ENCODE data around the gene CST9.

DNA sequence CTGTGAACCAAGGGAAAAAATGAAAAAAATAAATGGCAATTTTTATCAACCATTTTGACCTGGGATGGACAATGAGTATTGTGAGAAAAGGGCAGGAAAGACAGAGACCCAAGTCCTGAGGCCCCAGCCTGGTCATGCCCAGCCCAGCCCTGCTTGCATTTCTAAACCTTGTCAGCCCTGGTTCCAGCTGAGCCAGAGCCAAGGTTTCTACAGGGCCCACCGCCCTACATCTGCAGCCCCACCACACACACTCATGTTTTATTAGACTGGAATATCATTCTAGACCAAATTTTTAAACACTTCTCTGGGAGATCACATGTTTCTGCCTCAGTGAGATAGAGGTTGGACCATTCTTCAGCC is 36.8 kb downstream of the CST9 start:
- TF ChIP-seq, protein P1, sequence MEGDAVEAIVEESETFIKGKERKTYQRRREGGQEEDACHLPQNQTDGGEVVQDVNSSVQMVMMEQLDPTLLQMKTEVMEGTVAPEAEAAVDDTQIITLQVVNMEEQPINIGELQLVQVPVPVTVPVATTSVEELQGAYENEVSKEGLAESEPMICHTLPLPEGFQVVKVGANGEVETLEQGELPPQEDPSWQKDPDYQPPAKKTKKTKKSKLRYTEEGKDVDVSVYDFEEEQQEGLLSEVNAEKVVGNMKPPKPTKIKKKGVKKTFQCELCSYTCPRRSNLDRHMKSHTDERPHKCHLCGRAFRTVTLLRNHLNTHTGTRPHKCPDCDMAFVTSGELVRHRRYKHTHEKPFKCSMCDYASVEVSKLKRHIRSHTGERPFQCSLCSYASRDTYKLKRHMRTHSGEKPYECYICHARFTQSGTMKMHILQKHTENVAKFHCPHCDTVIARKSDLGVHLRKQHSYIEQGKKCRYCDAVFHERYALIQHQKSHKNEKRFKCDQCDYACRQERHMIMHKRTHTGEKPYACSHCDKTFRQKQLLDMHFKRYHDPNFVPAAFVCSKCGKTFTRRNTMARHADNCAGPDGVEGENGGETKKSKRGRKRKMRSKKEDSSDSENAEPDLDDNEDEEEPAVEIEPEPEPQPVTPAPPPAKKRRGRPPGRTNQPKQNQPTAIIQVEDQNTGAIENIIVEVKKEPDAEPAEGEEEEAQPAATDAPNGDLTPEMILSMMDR (IDR thresholded peaks at IDR 0.05; ENCODE audit: borderline replicate concordance, extremely low read depth, low read length, poor library complexity, severe bottlenecking), result no peak
- TF ChIP-seq EZH2 (IDR thresholded peaks at IDR 0.05; ENCODE audit: borderline replicate concordance, low read depth, low read length, severe bottlenecking), result no peak

All from DND-41 (cell line).